HEK293 (cell line): ENCODE results near the gene JOSD2.

Experiments
- CTCF ChIA-PET: fragments of 350-600 bp; formaldehyde crosslinking; extraction: SDS; loops from one replicate; lab custom pipeline; 2021; ENCODE audit warnings: antibody characterized with exemption; lab: Yijun Ruan, JAX
- POLR2A ChIA-PET: fragments of 300-600 bp; formaldehyde crosslinking; extraction: SDS; loops from one replicate; lab custom pipeline; 2020; ENCODE audit warnings: antibody characterized with exemption, inconsistent platforms; lab: Yijun Ruan, JAX
- H3K27ac ChIP-seq: fragments of 200-500 bp; sonication (Bioruptor generic); 2 replicates; pipeline ENCODE4 v1.5.1; 2014; ENCODE audit warnings: low read depth, low read length, control low read depth, inconsistent platforms; ENCODE audit errors: extremely low read depth
- H3K36me3 ChIP-seq, 2 experiments: fragments of 200-500 bp in 1 of 2; sonication (Bioruptor generic) in 1 of 2; 1 replicate in 1 of 2; 2 replicates in 1 of 2; pipeline ENCODE4 v1.5.1; 2014 to 2017; ENCODE audit warnings: inconsistent platforms in 2 of 2, low read length in 2 of 2; ENCODE audit not compliant: control insufficient read depth in 2 of 2, insufficient read depth in 1 of 2
- H3K4me1 ChIP-seq: fragments of 200-500 bp; sonication (Bioruptor generic); 2 replicates; pipeline ENCODE4 v1.5.1; 2014; ENCODE audit warnings: mild to moderate bottlenecking, low read length, inconsistent platforms; ENCODE audit not compliant: control insufficient read depth, insufficient read depth
- H3K4me3 ChIP-seq: 2 replicates; pipeline ENCODE4 v1.5.1; 2011; ENCODE audit warnings: low read depth, mild to moderate bottlenecking, control low read depth, low read length, moderate library complexity
- H3K9me3 ChIP-seq: fragments of 200-500 bp; sonication (Bioruptor generic); 2 replicates; pipeline ENCODE4 v1.5.1; 2014; ENCODE audit warnings: low read depth, low read length, inconsistent platforms; ENCODE audit not compliant: control insufficient read depth, insufficient read depth
- AEBP2 ChIP-seq: fragments of 450-650 bp; formaldehyde crosslinking; IDR thresholded peaks from 2 replicates; pipeline ENCODE4 v1.5.1; 2016; ENCODE audit warnings: missing biosample characterization, missing genetic modification characterization, borderline replicate concordance
- KLF1 ChIP-seq: fragments of 450-650 bp; formaldehyde crosslinking; IDR thresholded peaks from 2 replicates; pipeline ENCODE4 v1.5.1; 2016; ENCODE audit warnings: missing biosample characterization, missing genetic modification characterization
- OVOL3 ChIP-seq: fragments of 450-650 bp; formaldehyde crosslinking; IDR thresholded peaks from 2 replicates; pipeline ENCODE4 v1.5.1; 2016; ENCODE audit warnings: missing biosample characterization, missing genetic modification characterization
- SALL2 ChIP-seq: fragments of 450-650 bp; formaldehyde crosslinking; IDR thresholded peaks from 2 replicates; pipeline ENCODE4 v1.5.0; 2017; ENCODE audit warnings: missing biosample characterization, mild to moderate bottlenecking, missing genetic modification characterization, borderline replicate concordance
- SP3 ChIP-seq: fragments of 450-650 bp; formaldehyde crosslinking; IDR thresholded peaks from 2 replicates; pipeline ENCODE4 v1.5.1; 2016; ENCODE audit warnings: missing biosample characterization, missing genetic modification characterization
- SP7 ChIP-seq: fragments of 450-650 bp; formaldehyde crosslinking; IDR thresholded peaks from 2 replicates; pipeline ENCODE4 v1.5.1; 2016; ENCODE audit warnings: missing biosample characterization, missing genetic modification characterization
- ZBTB17 ChIP-seq: fragments of 450-650 bp; formaldehyde crosslinking; IDR thresholded peaks from 2 replicates; pipeline ENCODE4 v1.5.1; 2016; ENCODE audit warnings: missing biosample characterization, missing genetic modification characterization
- ZBTB8A ChIP-seq: fragments of 450-650 bp; formaldehyde crosslinking; IDR thresholded peaks from 2 replicates; pipeline ENCODE4 v1.5.1; 2016; ENCODE audit warnings: missing biosample characterization, missing genetic modification characterization
- ZIC2 ChIP-seq: fragments of 450-650 bp; formaldehyde crosslinking; IDR thresholded peaks from 2 replicates; pipeline ENCODE4 v1.5.1; 2016; ENCODE audit warnings: missing biosample characterization, missing genetic modification characterization
- ZNF169 ChIP-seq: fragments of 450-650 bp; formaldehyde crosslinking; IDR thresholded peaks from 2 replicates; pipeline ENCODE4 v1.5.1; 2016; ENCODE audit warnings: missing biosample characterization, missing genetic modification characterization
- ZNF350 ChIP-seq: fragments of 450-650 bp; formaldehyde crosslinking; IDR thresholded peaks from 2 replicates; pipeline ENCODE4 v1.5.0; 2017; ENCODE audit warnings: missing biosample characterization, mild to moderate bottlenecking, missing genetic modification characterization
- ZNF426 ChIP-seq: fragments of 450-650 bp; formaldehyde crosslinking; IDR thresholded peaks from 2 replicates; pipeline ENCODE4 v1.5.1; 2017; ENCODE audit warnings: missing biosample characterization, missing genetic modification characterization, mild to moderate bottlenecking, inconsistent platforms, moderate library complexity
- ZNF48 ChIP-seq: fragments of 450-650 bp; formaldehyde crosslinking; IDR thresholded peaks from 2 replicates; pipeline ENCODE4 v1.5.1; 2016; ENCODE audit warnings: missing biosample characterization, missing genetic modification characterization
- ZNF514 ChIP-seq: fragments of 450-650 bp; formaldehyde crosslinking; IDR thresholded peaks from 2 replicates; pipeline ENCODE4 v1.5.1; 2016; ENCODE audit warnings: missing biosample characterization, missing genetic modification characterization
- ZNF529 ChIP-seq: fragments of 450-650 bp; formaldehyde crosslinking; IDR thresholded peaks from 2 replicates; pipeline ENCODE4 v1.5.1; 2017; ENCODE audit warnings: missing genetic modification characterization, missing biosample characterization; ENCODE audit not compliant: insufficient replicate concordance
- ZNF639 ChIP-seq: fragments of 450-650 bp; formaldehyde crosslinking; IDR thresholded peaks from 2 replicates; pipeline ENCODE4 v1.5.1; 2016; ENCODE audit warnings: missing biosample characterization, missing genetic modification characterization
- ZNF677 ChIP-seq: fragments of 450-650 bp; IDR thresholded peaks from 2 replicates; pipeline ENCODE4 v1.5.0; 2018; ENCODE audit warnings: missing biosample characterization, mild to moderate bottlenecking, missing genetic modification characterization, moderate library complexity

The JOSD2 gene

GRCh38 chr19:50459067-50459456 lies 51.9 kb downstream of the JOSD2 start:
- no peaks in the 10 kb centered on the region for H3K36me3 ChIP-seq
- ChIA-PET POLR2A (no interaction called here), CTCF (no interaction called here)
- H3K27ac ChIP-seq: no peak overlapping the region
- no peaks in the 10 kb centered on the region for H3K9me3 ChIP-seq
- TF ChIP-seq ZNF677 (tag by site-specific recombination): no peak
- 0 out of 2 replicates have a peak, but pooled peaks have one; percentile 12 for TF ChIP-seq KLF1
- no peak overlapping the region for H3K4me3 ChIP-seq
- no peaks in the 10 kb centered on the region for H3K4me1 ChIP-seq

DNA sequence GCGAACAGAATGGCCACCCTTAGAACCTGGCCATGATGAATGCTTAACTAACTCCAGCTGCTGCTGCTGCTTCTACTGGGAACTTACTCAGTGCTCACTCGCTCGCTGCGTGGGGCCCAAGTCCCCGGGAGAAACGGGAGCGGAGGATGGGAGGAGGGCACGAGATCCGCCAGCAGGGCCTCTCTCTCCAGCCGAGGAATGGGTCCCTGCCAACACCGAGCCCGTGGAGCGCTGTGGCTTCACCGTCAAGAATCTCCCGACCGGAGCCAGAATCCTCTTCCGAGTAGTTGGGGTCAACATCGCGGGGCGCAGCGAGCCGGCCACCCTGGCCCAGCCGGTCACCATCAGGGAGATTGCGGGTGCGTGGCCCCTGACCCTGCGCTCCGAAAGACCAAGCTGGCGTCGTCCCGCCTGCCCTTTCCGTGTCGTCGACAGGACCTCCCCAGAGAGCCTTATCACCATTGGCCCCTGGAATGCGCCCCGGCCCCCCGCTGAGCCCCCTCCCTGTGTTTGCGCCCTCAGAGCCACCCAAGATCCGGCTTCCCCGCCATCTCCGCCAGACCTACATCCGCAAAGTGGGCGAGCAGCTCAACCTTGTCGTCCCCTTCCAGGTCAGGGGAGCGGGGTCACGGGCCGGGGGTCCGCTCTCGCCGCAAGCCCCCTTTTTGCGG lies 52.5 kb downstream of the JOSD2 start:
- H3K4me1 ChIP-seq: no peaks in the 10 kb centered on the region
- H3K9me3 ChIP-seq: no peaks in the 10 kb centered on the region
- ChIA-PET POLR2A (no interaction called here), CTCF (interaction anchor here (0.5 kb wide), 1 partner anchor 754 kb away, joined by 3 read pairs; no protein-coding TSS in a partner anchor)
- H3K36me3 ChIP-seq: no peaks in the 10 kb centered on the region
- TF ChIP-seq SP3 (no peak), OVOL3 (tag by site-specific recombination) (no peak), ZNF48 (tag by site-specific recombination) (no peak), ZNF529 (no peak), ZIC2 (tag by site-specific recombination) (no peak)
- no peak overlapping the region for H3K27ac ChIP-seq
- no peak overlapping the region for H3K4me3 ChIP-seq

GRCh38 chr19:50457300-50457699 lies 53.7 kb downstream of the JOSD2 start:
- Histone ChIP-seq H3K4me3 (no peak overlapping the region), H3K36me3 (no peaks in the 10 kb centered on the region), H3K4me1 (no peaks in the 10 kb centered on the region), H3K9me3 (no peaks in the 10 kb centered on the region), H3K27ac (no peak overlapping the region)
- TF ChIP-seq SALL2 (tag by site-specific recombination) (no peak), ZNF169 (tag by site-specific recombination) (no peak), ZNF639 (tag by site-specific recombination) (no peak), ZNF350 (tag by site-specific recombination) (no peak), ZBTB8A (tag by site-specific recombination) (no peak), ZBTB17 (tag by site-specific recombination) (no peak), ZNF426 (tag by site-specific recombination) (no peak), SP7 (tag by site-specific recombination) (no peak), ZNF514 (tag by site-specific recombination) (no peak), AEBP2 (tag by site-specific recombination) (no peak)
- ChIA-PET CTCF (interaction anchor here (0.6 to 0.7 kb wide), 2 partner anchors 9 to 216 kb away, joined by 3 read pairs; no protein-coding TSS in a partner anchor), POLR2A (interaction anchor here (0.6 kb wide), 1 partner anchor 334 kb away, joined by 4 read pairs; no protein-coding TSS in a partner anchor)
